Stimulated activated CD8-positive, alpha-beta memory T cell treated with anti-CD3 and anti-CD28 coated beads, Interleukin-2, amount 100 ng/mL, for 1 hour (primary cell): ENCODE results near the gene C2CD4A.

Source experiments
- DNase-seq, 2 donors: peaks; one replicate each; pipeline ENCODE4 v3.0.0-alpha.2; 2020; ENCODE audit warnings: low read depth in 2 of 2

The C2CD4A gene

GRCh38 chr15:62059816-62060112 lies 7.0 kb upstream of the C2CD4A start:
- no peak for DNase-seq

- peak; percentile 83 to 84 for DNase-seq
Observed at GRCh38 chr15:62060113-62060895, 6.5 kb upstream of the C2CD4A start, which contains the start of gene VPS13C. VPS13C (minus strand) TSS chr15:62060447; CDS start chr15:62060374, 73 bp downstream.

GRCh38 chr15:62060896-62061280 lies 5.9 kb upstream of the C2CD4A start:
- no peak for DNase-seq

- no peak for DNase-seq
Observed at GRCh38 chr15:62063825-62064635, 2.7 kb upstream of the C2CD4A start.

- DNase-seq = no peak
Observed at GRCh38 chr15:62067448-62068044, 769 bp downstream of the C2CD4A start.

- DNase-seq = no peak
Observed at GRCh38 chr15:62068071-62068809, 1.5 kb downstream of the C2CD4A start.

- no peak for DNase-seq
Observed at GRCh38 chr15:62068810-62069167, 2.0 kb downstream of the C2CD4A start.

- DNase-seq = no peak
Observed at GRCh38 chr15:62069551-62069950, 2.8 kb downstream of the C2CD4A start.

GRCh38 chr15:62071711-62072308 lies 5.0 kb downstream of the C2CD4A start:
- DNase-seq = no peak

GRCh38 chr15:62075595-62076277 lies 9.0 kb downstream of the C2CD4A start:
- DNase-seq = no peak

GRCh38 chr15:62079594-62079993 lies 12.8 kb downstream of the C2CD4A start:
- no peak for DNase-seq

GRCh38 chr15:62083194-62084154 lies 16.7 kb downstream of the C2CD4A start:
- no peak for DNase-seq

- DNase-seq = no peak
Observed at GRCh38 chr15:62085740-62086139, 19.0 kb downstream of the C2CD4A start.

GRCh38 chr15:62087671-62088352 lies 21.0 kb downstream of the C2CD4A start:
- no peak for DNase-seq

GRCh38 chr15:62088353-62088693 lies 21.5 kb downstream of the C2CD4A start:
- no peak for DNase-seq

GRCh38 chr15:62089616-62090015 lies 22.8 kb downstream of the C2CD4A start:
- DNase-seq = no peak

GRCh38 chr15:62090988-62091387 lies 24.2 kb downstream of the C2CD4A start:
- no peak for DNase-seq

GRCh38 chr15:62093809-62094208 lies 27.0 kb downstream of the C2CD4A start:
- DNase-seq = no peak

GRCh38 chr15:62094388-62094787 lies 27.6 kb downstream of the C2CD4A start:
- no peak for DNase-seq
